Endothelial cell of umbilical vein (primary cell): Measurements from ENCODE around the gene GOLGA8J.

Experiments used
- CTCF ChIP-seq, 2 donors: IDR thresholded peaks; 1 replicate in 1 of 2; 2 replicates in 1 of 2; pipeline ENCODE4 v1.5.1; 2011; ENCODE audit warnings: low read length in 2 of 2, mild to moderate bottlenecking in 2 of 2, moderate library complexity in 2 of 2, control low read depth in 1 of 2, inconsistent platforms in 1 of 2, low read depth in 1 of 2; ENCODE audit not compliant: insufficient read depth in 1 of 2; ENCODE audit errors: extremely low read depth in 1 of 2
- POLR2AphosphoS5 ChIP-seq: IDR thresholded peaks from 2 replicates; pipeline ENCODE4 v1.6.1; 2012; ENCODE audit warnings: low read depth, mild to moderate bottlenecking, control low read depth, low read length, moderate library complexity; ENCODE audit not compliant: insufficient read depth

GRCh38 chr15:30038667-30039523 is 43.9 kb upstream of the GOLGA8J start:
- TF ChIP-seq CTCF (IDR thresholded peaks at IDR 0.05; ENCODE audit: extremely low read depth in 1 of 2, insufficient read depth in 1 of 2, low read depth in 1 of 2, low read length in 2 of 2) (no peak), POLR2AphosphoS5 (no peak)
